ENCODE data around the gene ARID3A. TPM values are rescaled to one million over a fixed set of nuclear protein-coding genes. Genes with fewer than 3 reads are reported as not detected.

Gene ARID3A
- total RNA-seq, 1 experiment from 2014 or later, result 0.85 TPM

GRCh38 chr19:1015061-1015781 lies 89.4 kb downstream of the ARID3A start:
- peaks cover 41% of the 10 kb centered on the region for H3K36me3 Mint-ChIP-seq (ENCODE audit: insufficient read depth, unreplicated experiment)
- H3K4me3 Mint-ChIP-seq (ENCODE audit: low read depth, unreplicated experiment), result no peak overlapping the region
- TF ChIP-seq, protein P1, sequence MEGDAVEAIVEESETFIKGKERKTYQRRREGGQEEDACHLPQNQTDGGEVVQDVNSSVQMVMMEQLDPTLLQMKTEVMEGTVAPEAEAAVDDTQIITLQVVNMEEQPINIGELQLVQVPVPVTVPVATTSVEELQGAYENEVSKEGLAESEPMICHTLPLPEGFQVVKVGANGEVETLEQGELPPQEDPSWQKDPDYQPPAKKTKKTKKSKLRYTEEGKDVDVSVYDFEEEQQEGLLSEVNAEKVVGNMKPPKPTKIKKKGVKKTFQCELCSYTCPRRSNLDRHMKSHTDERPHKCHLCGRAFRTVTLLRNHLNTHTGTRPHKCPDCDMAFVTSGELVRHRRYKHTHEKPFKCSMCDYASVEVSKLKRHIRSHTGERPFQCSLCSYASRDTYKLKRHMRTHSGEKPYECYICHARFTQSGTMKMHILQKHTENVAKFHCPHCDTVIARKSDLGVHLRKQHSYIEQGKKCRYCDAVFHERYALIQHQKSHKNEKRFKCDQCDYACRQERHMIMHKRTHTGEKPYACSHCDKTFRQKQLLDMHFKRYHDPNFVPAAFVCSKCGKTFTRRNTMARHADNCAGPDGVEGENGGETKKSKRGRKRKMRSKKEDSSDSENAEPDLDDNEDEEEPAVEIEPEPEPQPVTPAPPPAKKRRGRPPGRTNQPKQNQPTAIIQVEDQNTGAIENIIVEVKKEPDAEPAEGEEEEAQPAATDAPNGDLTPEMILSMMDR (IDR thresholded peaks at IDR 0.05; ENCODE audit: unreplicated experiment), result no peak
- no peak for DNase-seq
- H3K9me3 Mint-ChIP-seq (ENCODE audit: low read depth, unreplicated experiment), result no peaks in the 10 kb centered on the region
- H3K27me3 Mint-ChIP-seq (ENCODE audit: unreplicated experiment), result no peaks in the 10 kb centered on the region
- CTCF ChIA-PET, result no interaction called here
- H3K27ac Mint-ChIP-seq (ENCODE audit: unreplicated experiment), result no peak overlapping the region
- peaks cover 20% of the 10 kb centered on the region for H3K4me1 Mint-ChIP-seq (ENCODE audit: low read depth, unreplicated experiment)
- BruUV-seq (replicated peaks), result no TSS peak
- intact Hi-C loops (cut with micrococcal nuclease; ENCODE audit: unreplicated experiment), result no loop called here

DNA sequence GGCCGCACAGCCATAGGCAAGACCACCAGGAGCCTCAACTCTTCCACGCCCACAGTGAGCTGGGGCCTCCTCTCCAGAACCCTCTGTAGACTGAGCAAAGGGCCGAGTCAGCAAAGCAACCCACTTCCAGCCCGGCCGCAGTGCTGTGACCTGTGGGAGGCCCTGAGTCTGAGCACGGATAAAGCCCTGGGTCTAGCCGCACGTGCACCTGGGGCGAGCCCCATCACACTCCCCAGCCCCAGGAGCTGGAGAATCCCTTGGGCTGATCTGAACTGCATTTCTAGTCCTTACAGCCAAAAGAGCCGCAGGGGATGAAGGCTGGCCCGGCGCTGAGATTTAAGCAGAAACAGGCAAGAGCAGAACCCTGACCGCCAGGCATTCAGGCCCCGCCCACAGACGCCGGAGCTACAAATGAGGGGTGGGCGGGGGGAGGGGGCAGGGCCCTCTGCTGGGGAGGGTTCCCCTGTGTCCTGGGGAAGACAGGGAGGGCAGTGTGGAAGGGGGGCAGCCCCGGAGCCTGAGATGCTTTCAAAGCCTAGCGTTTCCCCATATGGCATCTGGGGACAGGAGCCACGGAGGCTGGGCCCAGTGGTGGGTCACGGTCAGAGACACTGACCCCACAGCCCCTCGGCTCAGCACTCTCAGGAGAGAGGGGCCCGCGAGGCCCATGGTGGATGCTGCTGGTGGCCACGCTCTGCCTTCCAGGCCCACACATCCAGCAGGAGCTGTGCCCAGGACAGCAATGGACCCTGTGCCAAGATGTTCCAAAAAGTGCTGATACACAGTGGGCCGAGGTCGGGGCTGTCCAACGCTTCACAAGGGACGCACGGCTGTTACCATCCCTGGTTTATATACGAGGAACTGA lies 90.2 kb downstream of the ARID3A start:
- peak overlapping the region; percentile 67 for H3K4me3 Mint-ChIP-seq (ENCODE audit: low read depth, unreplicated experiment)
- H3K27me3 Mint-ChIP-seq (ENCODE audit: unreplicated experiment), result no peaks in the 10 kb centered on the region
- no peaks in the 10 kb centered on the region for H3K9me3 Mint-ChIP-seq (ENCODE audit: low read depth, unreplicated experiment)
- DNase-seq, result no peak
- intact Hi-C loops (cut with micrococcal nuclease; ENCODE audit: unreplicated experiment), result no loop called here
- peaks cover 20% of the 10 kb centered on the region for H3K4me1 Mint-ChIP-seq (ENCODE audit: low read depth, unreplicated experiment)
- CTCF ChIA-PET, result no interaction called here
- BruUV-seq (replicated peaks), result no TSS peak
- H3K36me3 Mint-ChIP-seq (ENCODE audit: insufficient read depth, unreplicated experiment), result peaks cover 48% of the 10 kb centered on the region
- H3K27ac Mint-ChIP-seq (ENCODE audit: unreplicated experiment), result no peak overlapping the region
- TF ChIP-seq, protein P1 (IDR thresholded peaks at IDR 0.05; ENCODE audit: unreplicated experiment), result no peak

- no peak for DNase-seq
- H3K4me3 Mint-ChIP-seq (ENCODE audit: low read depth, unreplicated experiment), result peak overlapping the region; percentile 67
- no TSS peak for BruUV-seq (replicated peaks)
- H3K36me3 Mint-ChIP-seq (ENCODE audit: insufficient read depth, unreplicated experiment), result peaks cover 55% of the 10 kb centered on the region
- no peaks in the 10 kb centered on the region for H3K9me3 Mint-ChIP-seq (ENCODE audit: low read depth, unreplicated experiment)
- no peaks in the 10 kb centered on the region for H3K27me3 Mint-ChIP-seq (ENCODE audit: unreplicated experiment)
- peak overlapping the region; percentile 80 for H3K27ac Mint-ChIP-seq (ENCODE audit: unreplicated experiment)
- H3K4me1 Mint-ChIP-seq (ENCODE audit: low read depth, unreplicated experiment), result peaks cover 20% of the 10 kb centered on the region
- CTCF ChIA-PET, result no interaction called here
- TF ChIP-seq, protein P1 (IDR thresholded peaks at IDR 0.05; ENCODE audit: unreplicated experiment), result no peak
- intact Hi-C loops (cut with micrococcal nuclease; ENCODE audit: unreplicated experiment), result no loop called here
These were observed 90.8 kb downstream of the ARID3A start for GRCh38 chr19:1016647-1017114.

- intact Hi-C loops (cut with micrococcal nuclease; ENCODE audit: unreplicated experiment), result no loop called here
- Mint-ChIP-seq H3K27ac (ENCODE audit: unreplicated experiment) (peak overlapping the region; percentile 80), H3K36me3 (ENCODE audit: insufficient read depth, unreplicated experiment) (peaks cover 56% of the 10 kb centered on the region), H3K4me3 (ENCODE audit: low read depth, unreplicated experiment) (peak overlapping the region; percentile 67), H3K9me3 (ENCODE audit: low read depth, unreplicated experiment) (no peaks in the 10 kb centered on the region), H3K27me3 (ENCODE audit: unreplicated experiment) (no peaks in the 10 kb centered on the region), H3K4me1 (ENCODE audit: low read depth, unreplicated experiment) (peaks cover 20% of the 10 kb centered on the region)
- TF ChIP-seq, protein P1 (IDR thresholded peaks at IDR 0.05; ENCODE audit: unreplicated experiment), result no peak
- no TSS peak for BruUV-seq (replicated peaks)
- peak; percentile 62 for DNase-seq
- CTCF ChIA-PET, result interaction anchor here (0.9 kb wide), 1 partner anchor 21 kb away, joined by 3 read pairs; no protein-coding TSS in a partner anchor
These were observed 91.5 kb downstream of the ARID3A start for GRCh38 chr19:1017115-1017905.

Measured in Calu3 (cell line).